ENCODE data around the gene BHLHE40.

The BHLHE40 gene

DNA sequence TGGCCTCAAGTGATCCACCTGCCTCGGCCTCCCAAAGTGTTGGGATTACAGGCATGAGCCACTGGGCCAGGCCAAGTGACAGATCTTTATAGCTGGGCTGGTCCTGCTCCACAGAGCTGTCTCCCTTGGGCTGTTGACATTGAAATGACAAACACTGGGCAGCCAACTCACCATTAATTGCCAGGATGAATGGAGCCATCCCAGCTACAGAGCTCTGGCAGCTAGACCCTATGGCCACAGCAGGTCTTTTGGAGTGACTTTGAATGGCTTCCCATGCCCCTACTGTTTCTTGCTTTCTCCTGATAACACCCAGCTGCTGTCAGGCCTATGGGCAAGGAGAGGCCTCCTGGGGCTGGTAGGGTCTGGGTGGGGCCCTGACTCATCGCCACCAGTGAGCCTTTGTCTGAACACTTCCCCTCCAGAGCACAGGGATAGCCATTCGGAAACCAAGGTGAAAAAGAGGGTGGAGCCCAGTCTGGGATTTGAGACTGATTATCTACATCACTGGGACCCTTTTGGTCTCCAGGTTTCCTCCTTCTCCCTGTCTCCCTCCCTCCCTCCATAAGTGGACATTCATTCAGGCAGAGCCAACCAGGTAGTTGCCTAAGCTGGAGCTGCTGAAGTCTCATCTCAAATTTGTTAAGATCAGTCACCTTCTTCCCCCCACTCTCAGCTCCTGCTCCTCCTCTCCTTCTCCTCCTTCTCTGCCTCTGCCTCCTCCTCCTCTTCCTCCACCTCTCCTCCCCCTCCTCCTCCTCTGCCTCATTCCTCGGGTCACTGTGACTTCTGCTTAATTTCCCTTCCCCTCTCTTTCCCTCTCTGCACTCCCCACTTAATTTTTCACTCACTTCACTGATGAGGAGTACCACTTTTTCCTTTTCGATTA is 34.0 kb downstream of the BHLHE40 start:
- Mint-ChIP-seq H3K9me3 (no peaks in the 10 kb centered on the region), H3K36me3 (peaks cover 15% of the 10 kb centered on the region), H3K4me1 (peaks cover 78% of the 10 kb centered on the region), H3K27ac (peak overlapping the region; percentile 95), H3K4me3 (peak overlapping the region; percentile 61)
- DNase-seq (ENCODE audit: low spot score in 2 of 2), result no peak
- ATAC-seq, result peak; percentile 42

DNA sequence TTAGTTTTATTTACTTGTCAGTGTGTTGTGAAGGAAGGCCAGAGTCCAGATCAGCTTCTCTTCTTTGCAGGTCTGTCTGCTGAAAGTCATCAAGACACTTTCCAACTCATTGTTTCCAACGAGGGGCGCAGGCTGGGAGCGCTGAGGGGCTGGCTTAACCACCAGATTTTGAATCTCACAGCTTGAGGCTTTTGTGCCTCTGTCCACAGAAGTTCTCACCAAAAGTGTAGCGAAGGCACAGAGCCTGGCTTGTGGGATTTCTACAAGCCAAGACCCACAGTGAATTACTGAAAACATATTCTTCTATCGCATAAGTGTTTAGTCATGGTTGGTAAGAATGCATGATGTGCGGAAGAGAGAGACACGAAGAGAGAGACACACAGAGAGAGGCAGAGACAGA is 35.2 kb downstream of the BHLHE40 start:
- ATAC-seq (no peak), DNase-seq (ENCODE audit: low spot score in 2 of 2) (no peak)
- H3K27ac Mint-ChIP-seq, result peak overlapping the region; percentile 65
- peak overlapping the region; percentile 61 for H3K4me3 Mint-ChIP-seq
- peaks cover 15% of the 10 kb centered on the region for H3K36me3 Mint-ChIP-seq
- H3K4me1 Mint-ChIP-seq, result peaks cover 82% of the 10 kb centered on the region
- H3K9me3 Mint-ChIP-seq, result no peaks in the 10 kb centered on the region

GRCh38 chr3:5015056-5015455 is 35.8 kb downstream of the BHLHE40 start:
- peak overlapping the region; percentile 2 for H3K4me3 Mint-ChIP-seq
- H3K36me3 Mint-ChIP-seq, result peaks cover 15% of the 10 kb centered on the region
- ATAC-seq (no peak), DNase-seq (ENCODE audit: low spot score in 2 of 2) (no peak)
- H3K9me3 Mint-ChIP-seq, result no peaks in the 10 kb centered on the region
- H3K4me1 Mint-ChIP-seq, result peaks cover 88% of the 10 kb centered on the region
- H3K27ac Mint-ChIP-seq, result peak overlapping the region; percentile 65

- ATAC-seq, result peak; percentile 84
- H3K36me3 Mint-ChIP-seq, result peaks cover 17% of the 10 kb centered on the region
- peak overlapping the region; percentile 21 for H3K4me3 Mint-ChIP-seq
- DNase-seq (ENCODE audit: low spot score in 2 of 2), result no peak
- H3K27ac Mint-ChIP-seq, result peak overlapping the region; percentile 61
- H3K4me1 Mint-ChIP-seq, result peaks cover 93% of the 10 kb centered on the region
- H3K9me3 Mint-ChIP-seq, result no peaks in the 10 kb centered on the region
These were observed 37.2 kb downstream of the BHLHE40 start for GRCh38 chr3:5016211-5017161.

GRCh38 chr3:5017925-5018531 is 38.8 kb downstream of the BHLHE40 start:
- Mint-ChIP-seq H3K9me3 (no peaks in the 10 kb centered on the region), H3K27ac (peak overlapping the region; percentile 43), H3K4me1 (peaks cover 94% of the 10 kb centered on the region), H3K36me3 (peaks cover 13% of the 10 kb centered on the region), H3K4me3 (no peak overlapping the region)
- ATAC-seq (no peak), DNase-seq (ENCODE audit: low spot score in 2 of 2) (no peak)

- peak; percentile 22 for ATAC-seq
- H3K4me3 Mint-ChIP-seq, result peak overlapping the region; percentile 52
- peaks cover 94% of the 10 kb centered on the region for H3K4me1 Mint-ChIP-seq
- H3K9me3 Mint-ChIP-seq, result no peaks in the 10 kb centered on the region
- H3K36me3 Mint-ChIP-seq, result peaks cover 12% of the 10 kb centered on the region
- peak overlapping the region; percentile 97 for H3K27ac Mint-ChIP-seq
- DNase-seq (ENCODE audit: low spot score in 2 of 2), result peak in 1 of 2 donors; percentile 78
These were observed 40.4 kb downstream of the BHLHE40 start for GRCh38 chr3:5019411-5020241.

GRCh38 chr3:5020242-5020722 is 41.0 kb downstream of the BHLHE40 start:
- DNase-seq (ENCODE audit: low spot score in 2 of 2) (no peak), ATAC-seq (no peak)
- peak overlapping the region; percentile 97 for H3K27ac Mint-ChIP-seq
- H3K9me3 Mint-ChIP-seq, result no peaks in the 10 kb centered on the region
- peaks cover 92% of the 10 kb centered on the region for H3K4me1 Mint-ChIP-seq
- H3K36me3 Mint-ChIP-seq, result peaks cover 13% of the 10 kb centered on the region
- H3K4me3 Mint-ChIP-seq, result peak overlapping the region; percentile 54

- Mint-ChIP-seq H3K4me1 (peaks cover 95% of the 10 kb centered on the region), H3K36me3 (peaks cover 25% of the 10 kb centered on the region), H3K9me3 (no peaks in the 10 kb centered on the region), H3K4me3 (peak overlapping the region; percentile 54), H3K27ac (peak overlapping the region; percentile 97)
- DNase-seq (ENCODE audit: low spot score in 2 of 2), result peak in 1 of 2 donors; percentile 68
- ATAC-seq, result peak; percentile 83
These were observed 42.2 kb downstream of the BHLHE40 start for GRCh38 chr3:5021116-5022092.

- Mint-ChIP-seq H3K4me3 (peak overlapping the region; percentile 54), H3K4me1 (peaks cover 91% of the 10 kb centered on the region), H3K9me3 (no peaks in the 10 kb centered on the region), H3K27ac (peak overlapping the region; percentile 97), H3K36me3 (peaks cover 30% of the 10 kb centered on the region)
- ATAC-seq (peak; percentile 84), DNase-seq (ENCODE audit: low spot score in 2 of 2) (no peak)
These were observed 43.1 kb downstream of the BHLHE40 start for GRCh38 chr3:5022187-5022965.

GRCh38 chr3:5022966-5023776 is 43.9 kb downstream of the BHLHE40 start:
- Mint-ChIP-seq H3K27ac (peak overlapping the region; percentile 97), H3K4me3 (peak overlapping the region; percentile 54), H3K36me3 (peaks cover 30% of the 10 kb centered on the region), H3K9me3 (no peaks in the 10 kb centered on the region), H3K4me1 (peaks cover 92% of the 10 kb centered on the region)
- ATAC-seq (no peak), DNase-seq (ENCODE audit: low spot score in 2 of 2) (no peak)

GRCh38 chr3:5023777-5024346 is 44.6 kb downstream of the BHLHE40 start:
- peak overlapping the region; percentile 97 for H3K27ac Mint-ChIP-seq
- peaks cover 85% of the 10 kb centered on the region for H3K4me1 Mint-ChIP-seq

GRCh38 chr3:5026046-5026362 is 46.8 kb downstream of the BHLHE40 start:
- H3K27ac Mint-ChIP-seq, result peak overlapping the region; percentile 97
- H3K4me1 Mint-ChIP-seq, result peaks cover 72% of the 10 kb centered on the region

More at GRCh38 chr3:5023777-5024346, 44.6 kb downstream of the BHLHE40 start:
- ATAC-seq, result no peak
- H3K36me3 Mint-ChIP-seq, result peaks cover 34% of the 10 kb centered on the region
- peak overlapping the region; percentile 54 for H3K4me3 Mint-ChIP-seq
- no peak for DNase-seq (ENCODE audit: low spot score in 2 of 2)
- H3K9me3 Mint-ChIP-seq, result no peaks in the 10 kb centered on the region

More at GRCh38 chr3:5026046-5026362, 46.8 kb downstream of the BHLHE40 start:
- Mint-ChIP-seq H3K4me3 (peak overlapping the region; percentile 79), H3K36me3 (peaks cover 37% of the 10 kb centered on the region), H3K9me3 (no peaks in the 10 kb centered on the region)
- no peak for ATAC-seq
- DNase-seq (ENCODE audit: low spot score in 2 of 2), result no peak

Measured in stimulated activated effector memory CD8-positive, alpha-beta T cell treated with anti-CD3 and anti-CD28 coated beads, Interleukin-12 subunit alpha, Interleukin-12 subunit beta, amount 100 ng/mL, for 72 hours (primary cell).